Glomerular visceral epithelial cell (primary cell): Measurements from ENCODE around the gene CAPZB.

Experiments used
- DNase-seq: peaks from one replicate; pipeline ENCODE4 v3.0.0-alpha.2; 2016; ENCODE audit errors: extremely low spot score

CAPZB gene

DNA sequence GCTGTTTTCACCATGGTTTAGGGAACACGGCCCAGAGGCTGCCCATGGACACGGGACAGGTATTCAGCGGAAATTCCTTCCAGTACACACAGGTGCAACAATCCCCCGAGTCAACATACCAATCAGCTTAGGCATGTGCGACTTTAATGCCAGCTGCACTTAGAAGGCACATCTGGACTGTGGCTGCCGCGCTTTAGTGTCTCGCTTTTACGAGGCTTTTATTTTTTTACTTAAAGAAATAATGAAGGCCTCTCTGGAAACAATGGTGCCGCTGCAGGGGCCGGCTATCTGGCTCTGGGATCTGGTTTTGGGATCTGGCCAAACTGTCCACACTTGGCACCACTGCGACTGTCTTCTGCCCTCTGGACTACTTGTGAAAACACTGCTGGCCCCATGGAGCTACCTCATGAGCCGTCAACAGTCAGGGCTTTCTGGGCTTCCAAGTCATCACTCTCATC lies 117.7 kb downstream of the CAPZB start:
- no peak for DNase-seq

DNA sequence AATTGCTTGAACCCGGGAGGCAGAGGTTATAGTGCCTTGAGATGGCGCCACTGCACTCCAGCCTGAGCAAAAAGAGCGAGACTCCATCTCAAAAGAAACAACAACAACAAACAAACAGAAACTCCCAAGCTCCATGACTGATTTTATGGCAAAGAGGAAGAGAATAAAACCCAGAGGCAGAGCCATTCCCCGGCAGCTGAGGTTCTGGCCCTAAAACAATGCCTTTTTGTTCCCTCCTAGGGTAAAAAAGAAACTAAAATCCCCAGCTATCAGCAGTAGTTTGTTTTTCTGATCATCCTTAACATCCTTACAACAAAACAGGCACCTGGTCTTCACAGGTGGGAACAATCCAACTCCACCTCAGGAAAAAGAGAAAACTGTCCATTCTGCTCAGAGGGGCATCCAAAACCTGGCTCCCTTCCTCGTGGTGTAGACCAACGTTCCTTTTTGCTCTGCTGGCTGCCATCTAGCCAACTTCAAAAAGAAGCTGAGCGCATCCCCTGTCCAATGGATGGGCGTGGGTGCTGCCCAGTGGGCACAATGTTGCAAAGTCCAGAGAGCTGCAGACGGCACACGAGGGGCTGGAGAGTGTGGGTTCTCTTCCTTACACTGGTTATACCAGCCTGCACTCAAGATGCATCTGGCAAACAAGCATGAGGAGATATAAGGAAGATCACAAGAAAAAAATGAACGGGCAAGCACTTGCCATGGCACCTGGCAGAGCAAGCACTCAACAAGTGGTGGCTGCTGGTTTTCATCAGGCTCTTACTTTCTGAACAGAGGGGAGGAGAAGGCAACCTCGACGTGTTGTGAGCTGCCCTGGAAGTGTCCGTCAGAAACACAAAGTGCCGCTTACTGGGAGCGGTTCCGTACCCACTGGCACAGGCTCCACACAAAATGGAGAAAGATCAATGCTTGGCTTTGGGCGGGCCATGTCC lies 118.5 kb downstream of the CAPZB start:
- DNase-seq: no peak

DNA sequence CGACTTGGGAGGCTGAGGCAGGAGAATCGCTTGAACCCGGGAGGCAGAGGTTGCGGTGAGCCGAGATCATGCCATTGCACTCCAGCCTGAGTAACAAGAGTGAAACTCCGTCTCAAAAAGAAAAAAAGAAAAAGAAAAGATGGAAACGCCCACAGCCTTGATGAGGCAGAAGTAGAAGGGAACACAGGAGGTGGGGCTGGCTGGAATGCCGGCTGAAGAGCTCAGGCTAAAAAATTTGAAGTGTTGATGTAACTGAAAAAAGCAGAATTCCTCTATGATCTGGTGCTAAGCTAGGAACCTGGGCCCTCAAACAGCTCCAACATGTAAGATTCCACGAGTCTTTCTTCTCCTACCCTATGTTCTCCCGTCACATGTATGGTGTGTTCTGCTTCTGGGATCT lies 119.6 kb downstream of the CAPZB start:
- no peak for DNase-seq

DNA sequence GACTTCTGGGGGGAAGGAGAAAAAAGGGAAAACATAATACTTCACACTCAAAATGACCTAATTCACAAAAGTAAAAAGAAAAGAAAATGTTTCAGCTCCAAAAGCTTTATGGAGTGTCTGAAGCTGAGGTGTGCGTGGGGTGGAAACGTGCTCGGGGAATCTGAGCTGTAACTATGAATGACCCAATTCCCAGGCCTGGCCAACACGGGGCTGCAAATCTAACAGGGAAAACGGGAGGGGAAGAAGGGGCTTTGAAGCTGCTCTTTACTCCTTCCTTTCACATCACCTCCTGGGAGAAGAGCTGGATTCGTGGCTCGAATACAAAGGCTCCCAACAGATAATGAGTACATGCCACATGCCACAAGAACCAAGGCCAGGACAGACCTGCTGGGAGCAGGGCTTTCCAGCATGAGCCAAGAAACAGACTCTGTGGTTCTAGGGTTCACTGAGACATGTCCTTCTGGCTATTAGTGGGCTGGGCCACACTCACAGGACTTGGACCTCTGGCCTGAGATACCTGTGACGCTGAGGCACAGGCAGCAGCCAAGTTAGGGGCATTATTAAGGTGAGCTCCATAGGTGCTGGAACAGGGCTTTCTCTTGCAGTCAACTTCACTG lies 121.7 kb downstream of the CAPZB start:
- no peak for DNase-seq

DNA sequence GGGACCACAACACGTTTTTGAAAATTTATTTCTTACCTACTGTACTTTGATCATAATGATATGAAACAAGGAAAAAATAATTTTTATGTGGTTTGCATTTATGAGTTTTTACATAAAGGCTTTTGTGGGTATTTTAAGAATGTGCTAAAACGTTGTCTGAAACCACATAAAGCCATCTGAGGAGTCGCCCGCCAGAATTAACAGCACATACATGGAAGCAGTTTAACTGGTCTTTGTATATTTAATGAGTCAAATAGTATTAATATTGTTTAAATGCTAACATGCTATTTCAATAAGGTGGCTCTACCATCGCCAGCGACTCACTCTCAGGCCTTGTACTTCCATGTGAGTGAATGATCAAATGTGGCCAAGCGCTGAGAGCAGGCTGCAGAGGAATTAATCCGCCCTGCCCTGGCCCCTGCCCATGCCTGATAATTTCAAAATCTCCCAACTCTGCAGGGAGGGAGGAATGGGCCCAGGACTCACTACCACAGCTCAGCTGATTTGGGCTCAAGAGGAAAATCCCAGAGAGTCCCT lies 123.7 kb downstream of the CAPZB start:
- DNase-seq: no peak

DNA sequence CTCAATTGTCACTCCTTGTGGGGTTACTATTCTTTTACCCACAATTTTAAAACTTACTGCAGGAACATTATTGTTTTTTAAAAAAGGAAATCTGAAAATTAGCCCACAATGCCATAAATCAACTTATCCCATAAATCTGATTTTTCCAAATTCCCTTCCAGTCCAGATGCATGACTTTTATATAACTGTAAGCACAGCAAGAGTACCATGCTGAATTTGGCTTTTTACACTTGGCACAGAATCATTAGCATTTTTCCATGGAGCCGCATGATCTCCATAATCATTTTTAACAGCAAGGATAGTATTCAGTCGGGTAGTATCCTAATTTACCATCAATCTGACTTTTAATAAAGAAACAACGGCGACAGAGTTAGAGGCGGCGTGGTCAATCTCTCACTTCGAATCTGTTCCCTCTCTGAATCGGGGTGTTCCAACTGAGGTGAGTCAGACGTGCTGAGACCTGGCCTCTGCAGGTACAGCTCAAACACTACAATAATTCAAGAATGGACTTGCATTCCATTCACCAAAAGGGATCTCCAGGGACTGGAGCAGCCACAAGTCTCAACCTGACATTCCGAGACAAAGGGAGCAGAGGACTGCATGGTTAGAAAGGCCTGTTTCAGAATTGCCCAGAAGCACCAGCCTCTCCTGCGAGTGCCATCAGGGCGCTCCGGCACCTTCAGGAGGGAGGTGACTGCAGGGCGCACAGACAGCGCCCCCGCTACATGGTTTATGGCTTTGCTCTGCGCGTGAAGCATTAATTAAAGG lies 124.3 kb downstream of the CAPZB start:
- DNase-seq: no peak

DNA sequence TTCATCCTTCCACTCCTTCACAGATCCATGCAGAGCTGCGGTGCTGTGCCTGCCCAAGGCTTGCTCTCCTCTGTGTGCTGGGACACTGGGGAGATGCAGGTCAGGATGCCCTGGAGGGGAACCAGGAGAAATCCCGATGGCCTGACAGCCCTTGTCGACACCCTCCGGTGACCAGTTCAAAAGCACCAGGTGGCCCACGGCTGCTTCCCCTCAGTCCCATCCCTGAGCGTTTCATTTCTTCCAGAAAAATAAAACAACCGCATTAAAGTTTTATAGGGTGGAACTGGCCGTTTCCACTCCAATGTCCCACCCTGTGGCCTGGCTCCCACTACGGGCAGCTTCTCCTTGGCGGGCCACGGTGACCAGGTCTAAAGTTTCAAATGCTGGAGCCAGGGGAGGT lies 124.9 kb downstream of the CAPZB start:
- no peak for DNase-seq

DNA sequence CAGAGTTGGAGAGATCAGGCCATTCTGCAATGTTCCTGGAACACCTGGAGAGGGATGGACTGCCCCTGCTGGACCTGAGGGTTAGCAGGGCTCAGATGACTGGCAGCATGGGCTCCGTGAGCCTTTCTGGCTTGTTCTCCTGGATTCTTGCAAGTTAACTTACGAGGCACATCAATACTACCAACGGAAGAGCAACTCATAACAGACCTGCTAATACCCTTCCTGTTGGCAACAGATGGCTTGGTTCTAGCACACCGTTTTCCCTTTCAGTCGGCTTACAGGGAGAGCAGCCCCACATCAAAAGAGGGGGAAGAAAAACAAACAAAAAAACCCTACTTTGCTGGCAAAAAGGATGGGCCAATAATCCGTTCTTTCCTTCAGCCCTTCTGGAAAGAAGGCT lies 125.3 kb downstream of the CAPZB start:
- no peak for DNase-seq

DNA sequence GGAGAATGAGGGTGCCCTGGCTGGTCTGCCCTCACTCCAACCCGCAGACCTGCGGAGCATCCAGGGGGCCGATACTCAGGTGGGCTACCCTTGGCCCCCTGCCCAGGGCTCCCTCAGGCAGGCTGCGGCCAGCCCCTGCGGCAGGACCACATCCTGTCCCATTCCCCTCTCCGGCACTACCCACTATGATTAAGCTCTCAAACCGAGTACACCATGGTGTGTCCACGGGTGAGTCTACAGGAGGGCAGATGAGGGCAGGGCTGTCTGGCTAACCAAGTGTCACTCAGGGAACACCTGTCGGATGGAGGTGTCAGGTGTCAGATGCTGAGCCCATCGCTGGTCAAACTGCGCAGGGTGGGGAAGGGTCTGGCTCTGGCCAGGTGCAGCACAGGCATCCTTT lies 126.0 kb downstream of the CAPZB start:
- DNase-seq: no peak

DNA sequence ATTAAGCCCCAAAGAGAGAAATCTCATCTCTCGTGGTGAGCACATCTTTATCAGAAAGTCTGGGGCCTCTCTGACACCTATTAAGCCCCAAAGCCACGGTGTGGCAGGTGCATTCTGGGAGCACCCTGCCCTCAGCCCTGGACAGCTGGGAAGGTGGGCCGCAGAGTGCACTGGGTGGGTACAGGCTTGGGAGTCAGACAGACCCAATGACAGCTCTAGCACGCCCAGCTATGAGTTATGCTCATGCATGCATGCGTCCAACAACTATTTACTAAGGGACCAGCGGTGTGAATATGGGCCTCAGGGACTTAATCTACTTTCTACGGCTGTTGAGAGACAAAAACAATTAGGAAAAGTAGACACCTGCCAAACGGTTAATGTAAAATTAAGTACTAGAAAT lies 126.6 kb downstream of the CAPZB start:
- no peak for DNase-seq

DNA sequence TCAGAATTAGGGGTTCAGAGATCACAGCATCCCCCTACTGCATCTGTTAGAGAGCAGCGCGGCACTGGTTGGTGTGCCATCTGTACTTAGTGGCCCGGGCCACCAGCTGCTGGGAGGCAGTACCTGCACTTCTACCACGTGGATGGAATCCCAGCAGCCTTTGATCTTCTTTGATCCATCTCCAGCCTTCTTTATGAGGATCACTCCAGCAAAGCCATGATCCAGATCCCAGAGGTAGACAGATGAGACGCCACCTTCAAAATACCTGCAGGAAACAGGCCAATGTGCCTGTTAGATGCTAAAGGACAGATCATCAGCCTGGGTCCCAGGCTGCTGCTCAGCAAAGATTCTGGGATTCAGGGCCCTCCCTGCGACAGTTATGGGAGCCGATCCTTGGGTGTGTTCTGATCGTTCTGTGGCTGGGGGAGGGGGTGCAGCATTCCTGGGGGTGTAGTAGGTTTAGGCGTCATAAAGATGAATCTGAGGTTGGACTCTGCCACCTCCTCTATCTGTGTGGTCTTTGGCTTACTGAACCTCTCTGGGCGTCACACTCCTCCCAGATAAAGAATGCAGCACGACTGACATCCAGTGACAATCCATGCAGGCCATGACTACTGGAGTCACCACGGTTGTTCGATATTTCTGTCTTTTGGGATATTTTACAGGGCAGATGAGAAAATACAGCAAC lies 127.9 kb downstream of the CAPZB start:
- no peak for DNase-seq

DNA sequence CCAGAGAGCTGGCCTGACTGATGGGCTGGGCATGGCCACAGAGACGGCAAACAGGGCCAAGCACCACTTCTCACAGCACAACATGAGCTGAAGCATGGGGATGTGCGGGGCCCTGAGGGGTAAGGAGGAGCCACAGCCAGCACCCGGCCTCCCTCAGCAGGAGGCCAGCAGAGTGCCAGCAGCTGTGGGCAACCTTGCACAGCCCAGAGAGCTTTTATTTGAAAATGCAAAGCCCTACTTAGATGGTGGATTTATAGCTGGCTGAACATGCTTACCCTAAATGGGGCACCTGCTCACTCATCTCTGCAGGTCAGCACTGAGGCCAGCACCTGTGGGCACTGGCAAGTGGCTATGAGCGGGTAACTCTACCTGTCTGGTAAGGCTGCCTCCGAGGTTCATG lies 129.1 kb downstream of the CAPZB start:
- DNase-seq: no peak

DNA sequence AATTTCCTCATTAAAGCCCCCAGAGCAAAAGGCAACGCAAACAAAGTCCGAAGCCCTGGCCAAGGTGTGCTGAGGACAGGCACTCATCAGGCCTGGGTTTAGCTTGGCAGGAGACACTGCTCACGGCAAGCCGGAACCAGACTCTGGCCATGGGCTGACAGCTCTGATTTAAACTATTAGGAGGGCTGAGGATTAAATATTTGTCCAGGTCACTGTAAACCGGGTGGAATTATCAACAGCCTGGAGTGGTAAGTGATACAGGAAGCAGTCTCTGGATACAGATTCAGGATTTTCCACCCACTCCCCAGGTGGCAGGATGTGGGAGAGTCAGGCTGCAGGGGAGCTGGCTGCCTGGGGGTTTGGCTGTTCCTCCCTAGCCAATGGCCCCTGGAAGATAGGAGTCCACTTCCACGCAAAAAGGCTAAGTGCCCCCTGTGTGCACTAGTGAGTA lies 130.8 kb downstream of the CAPZB start:
- no peak for DNase-seq

DNA sequence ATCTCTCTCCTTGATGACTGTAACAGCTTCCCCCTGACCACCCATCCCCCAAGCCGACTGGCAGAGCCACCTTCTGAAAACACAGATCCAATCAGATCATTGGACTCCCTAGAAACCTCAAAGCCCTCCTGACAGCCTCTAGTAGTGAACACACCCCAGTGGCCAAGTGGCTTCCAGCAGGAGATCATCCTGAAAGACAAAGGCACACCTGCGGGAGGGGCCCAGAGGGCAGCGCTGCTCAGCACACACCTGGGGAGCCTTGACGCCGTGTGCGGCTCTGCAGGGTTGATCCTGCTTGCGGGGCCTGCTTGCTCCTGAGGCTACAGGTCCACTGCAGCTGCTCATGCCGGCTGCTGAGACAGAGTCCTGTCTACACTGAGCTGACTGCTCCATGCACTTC lies 131.7 kb downstream of the CAPZB start:
- DNase-seq: no peak

DNA sequence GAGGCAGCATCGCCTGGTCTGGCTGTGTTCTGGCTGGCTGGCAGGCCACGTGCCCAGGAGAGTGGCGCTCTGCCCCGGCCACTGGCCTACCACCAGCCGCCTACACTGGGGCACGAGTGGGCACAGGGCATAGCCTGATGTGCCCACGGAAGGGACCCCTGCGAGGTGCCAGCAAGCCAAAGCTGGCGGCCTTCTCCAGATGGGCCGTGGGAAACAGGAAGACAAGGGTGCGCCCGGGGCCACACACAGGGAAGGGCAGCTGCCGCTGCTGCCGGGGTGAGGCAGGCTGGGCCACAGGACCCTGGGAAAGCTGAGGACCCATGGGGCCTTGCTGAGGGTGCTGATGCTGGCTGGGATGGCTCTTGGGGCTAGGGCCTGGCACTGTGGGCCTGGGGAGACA lies 132.5 kb downstream of the CAPZB start:
- no peak for DNase-seq

DNA sequence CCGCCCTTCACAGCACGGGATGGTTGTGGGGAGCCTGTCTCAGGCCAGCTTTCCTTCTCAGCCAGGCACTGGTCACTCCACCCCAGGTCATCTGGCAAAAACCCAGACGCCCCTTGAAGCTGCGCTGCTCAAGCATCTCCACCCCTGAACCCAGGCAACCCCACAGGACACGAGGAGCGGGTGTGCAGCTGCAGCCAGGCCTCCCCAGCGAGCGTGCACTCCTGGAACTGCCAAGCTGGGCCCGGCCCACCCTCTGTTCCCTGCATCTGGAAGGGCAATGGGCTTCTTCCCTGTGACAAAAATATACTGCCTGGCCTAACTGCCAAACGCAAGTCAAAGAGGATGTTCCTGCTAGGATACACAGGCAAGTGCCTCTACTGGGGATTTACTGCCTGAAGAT lies 133.5 kb downstream of the CAPZB start:
- no peak for DNase-seq

DNA sequence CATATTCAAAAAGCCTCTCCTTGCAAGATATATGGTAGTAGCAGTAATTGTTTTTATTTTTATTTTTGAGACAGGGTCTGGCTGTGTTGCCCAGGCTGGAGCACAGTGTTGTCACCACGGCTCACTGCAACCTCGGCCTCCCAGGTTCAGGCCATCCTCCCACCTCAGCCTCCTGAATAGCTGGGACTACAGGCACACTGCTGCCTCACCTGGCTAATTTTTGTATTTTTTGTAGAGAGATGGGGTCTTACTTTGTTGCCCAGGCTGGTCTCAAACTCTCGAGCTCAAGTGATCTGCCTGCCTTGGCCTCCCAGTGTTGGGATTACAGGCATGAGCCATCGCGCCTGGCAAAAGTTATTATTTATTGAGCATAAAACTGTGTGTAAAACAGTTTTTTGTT lies 134.8 kb downstream of the CAPZB start:
- DNase-seq: no peak

DNA sequence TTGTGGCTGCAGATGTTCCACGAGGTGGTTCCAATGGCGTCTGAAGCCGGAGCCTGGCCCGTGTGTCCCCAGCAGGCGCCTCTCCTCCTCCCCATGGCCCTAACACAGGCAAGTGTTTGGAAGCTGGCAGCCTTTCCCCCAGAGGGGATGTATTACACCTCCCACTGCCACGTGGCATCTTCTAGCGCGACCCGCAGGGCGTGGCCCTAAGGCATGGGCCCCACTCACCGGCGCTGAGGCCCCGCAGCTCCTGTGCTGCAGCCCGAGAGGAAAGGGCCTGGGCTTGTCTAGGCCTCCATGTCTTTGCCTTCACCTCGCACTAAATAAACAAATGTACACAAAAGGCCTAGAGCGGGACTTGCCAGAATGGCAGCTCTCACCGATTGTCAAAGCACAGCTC lies 135.3 kb downstream of the CAPZB start:
- DNase-seq: no peak

DNA sequence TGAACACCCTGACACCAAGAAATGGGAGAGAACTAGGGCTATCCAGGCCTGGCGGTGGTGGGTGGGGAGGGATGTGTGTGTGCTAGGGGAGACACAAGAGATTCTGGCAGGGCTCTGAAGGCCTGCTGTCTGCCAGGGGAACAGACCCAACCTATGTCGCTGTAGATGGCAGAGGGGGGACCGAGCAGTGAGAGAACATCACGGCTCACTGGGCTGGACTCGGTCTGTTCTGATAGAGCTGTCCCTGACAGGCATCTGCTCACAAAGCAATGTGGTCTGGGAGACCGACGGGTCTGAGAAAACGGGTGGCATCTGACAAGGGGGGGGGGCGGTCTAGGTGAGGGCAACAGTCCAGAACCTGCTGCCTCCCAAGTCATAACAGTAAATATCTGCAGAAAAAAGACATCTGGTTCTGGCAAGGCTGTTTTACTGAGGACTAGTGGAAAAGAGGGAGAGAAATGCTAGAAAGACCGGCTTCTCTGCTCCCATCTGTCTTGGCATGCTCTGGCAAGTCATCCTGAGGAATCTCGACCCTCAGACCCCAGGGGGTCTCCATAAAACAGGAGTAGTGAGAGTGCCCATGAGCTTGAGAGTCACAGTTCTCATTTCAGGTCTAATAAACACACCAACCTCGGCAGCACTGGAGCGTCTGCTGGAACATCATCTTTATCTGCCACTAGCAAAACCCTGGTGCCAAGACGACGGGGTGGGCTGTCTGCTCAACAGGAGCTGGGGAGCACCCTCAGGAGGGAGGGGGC lies 136.7 kb downstream of the CAPZB start:
- DNase-seq: no peak

DNA sequence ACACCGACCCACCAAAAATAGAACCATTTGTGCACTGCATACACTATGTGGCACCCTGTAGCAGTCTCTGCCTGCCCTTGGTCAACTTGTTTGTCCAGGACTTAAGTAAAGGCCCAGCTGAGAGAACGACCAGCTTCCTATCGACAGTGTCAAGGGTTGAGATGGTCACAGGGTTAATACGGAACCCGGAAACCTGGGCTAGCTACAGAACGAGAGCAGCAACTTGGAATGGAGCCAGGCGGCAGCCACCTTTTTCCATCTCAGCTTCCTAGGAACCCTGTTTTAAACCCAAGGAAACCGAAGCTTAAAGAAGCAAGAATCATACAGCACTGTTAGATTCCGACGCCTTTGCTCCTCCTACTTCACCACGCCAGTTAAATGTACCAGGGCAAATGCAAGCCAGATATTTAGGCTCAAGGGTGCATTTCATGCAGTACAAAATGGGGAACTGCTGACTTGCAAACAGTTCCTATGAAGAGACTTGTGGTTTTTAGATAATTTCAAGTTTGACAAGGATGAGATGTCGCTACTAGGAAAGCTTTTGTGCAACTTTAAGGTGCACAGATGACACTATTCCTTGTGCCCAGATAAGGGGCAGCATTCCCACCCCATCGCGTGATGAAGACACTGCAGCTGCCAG lies 137.7 kb downstream of the CAPZB start:
- no peak for DNase-seq
